Muscle of back (tissue), 11 donors: ENCODE measurements around the gene MYCN. TPM values are rescaled to one million over a fixed set of nuclear protein-coding genes. Genes with fewer than 3 reads are reported as not detected.
"Not testable (repeated sequence)": the region's sequence is repeated elsewhere in the genome, so short reads cannot be mapped to it uniquely, and the experiment has no call there.

Source experiments
- DNase-seq, 3 donors: peaks; one replicate each; pipeline versions ENCODE4 v3.0.0 to v3.0.0-alpha.2; 2013
- polyA plus RNA-seq, 10 donors: library from polyadenylated mRNA; unstranded; fragments of 120-200 nt; gene quantifications; one replicate each; pipeline ENCODE4 v1.2.1, GENCODE V29; 2013; ENCODE audit not compliant: insufficient read length in 10 of 10

The MYCN gene
- polyA plus RNA-seq, 10 donors, result 4.4 to 11.9 (median 6.2) TPM

DNA sequence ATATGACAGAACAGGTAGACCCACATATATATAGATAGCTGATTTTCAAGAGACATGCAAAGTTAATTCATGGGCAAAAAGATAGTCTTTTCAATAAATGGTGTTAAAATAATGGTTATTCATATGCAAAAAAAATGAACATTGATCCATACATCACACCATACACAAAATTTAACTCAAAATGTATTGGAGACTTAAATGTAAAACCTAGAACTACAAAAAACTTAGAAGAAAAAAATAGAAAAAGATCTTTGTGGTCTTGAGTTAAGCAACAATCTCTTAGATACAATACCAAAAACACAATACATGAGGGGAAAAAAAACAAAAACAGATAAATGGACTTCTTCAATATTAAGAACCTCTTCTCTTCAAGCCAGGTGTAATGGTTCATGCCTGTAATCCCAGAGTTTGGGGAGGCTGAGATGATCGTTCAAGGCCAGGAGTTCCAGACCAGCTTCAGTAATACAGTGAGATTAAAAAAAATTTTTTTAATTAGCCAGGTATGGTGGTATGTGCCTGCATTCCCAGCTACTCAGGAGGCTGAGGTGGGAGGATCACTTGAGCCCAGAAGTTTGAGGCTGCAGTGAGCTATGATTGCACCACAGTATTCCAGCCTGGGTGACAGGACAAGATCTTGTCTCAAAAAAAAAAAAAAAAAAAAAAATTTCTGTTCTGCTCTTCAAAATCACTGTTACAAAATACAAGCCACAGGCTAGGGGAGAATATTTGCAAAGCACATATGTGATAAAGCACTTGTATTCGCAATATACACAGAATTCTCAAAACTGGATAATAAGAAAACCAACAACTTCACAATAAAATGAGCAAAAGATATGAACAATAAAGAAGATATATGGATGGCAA lies 32.7 kb upstream of the MYCN start:
- no peak for DNase-seq

- no peak for DNase-seq
Observed at GRCh38 chr2:15908371-15908770, 32.0 kb upstream of the MYCN start.

GRCh38 chr2:15909157-15909556 lies 31.2 kb upstream of the MYCN start:
- no peak for DNase-seq

GRCh38 chr2:15909736-15910135 lies 30.6 kb upstream of the MYCN start:
- DNase-seq, result no peak

- not testable (repeated sequence) for DNase-seq
Observed at GRCh38 chr2:15911270-15911669, 29.1 kb upstream of the MYCN start.

GRCh38 chr2:15911686-15912085 lies 28.7 kb upstream of the MYCN start:
- no peak for DNase-seq

- DNase-seq, result peak; percentile 54 to 67 (median 60)
Observed at GRCh38 chr2:15912203-15912602, 28.1 kb upstream of the MYCN start.

GRCh38 chr2:15913146-15913545 lies 27.2 kb upstream of the MYCN start:
- DNase-seq, result no peak

- DNase-seq, result peak; percentile 76 to 89 (median 79)
Observed at GRCh38 chr2:15914596-15915385, 25.6 kb upstream of the MYCN start.

GRCh38 chr2:15915546-15915945 lies 24.8 kb upstream of the MYCN start:
- not testable (repeated sequence) for DNase-seq

GRCh38 chr2:15916336-15916735 lies 24.0 kb upstream of the MYCN start:
- no peak for DNase-seq

DNA sequence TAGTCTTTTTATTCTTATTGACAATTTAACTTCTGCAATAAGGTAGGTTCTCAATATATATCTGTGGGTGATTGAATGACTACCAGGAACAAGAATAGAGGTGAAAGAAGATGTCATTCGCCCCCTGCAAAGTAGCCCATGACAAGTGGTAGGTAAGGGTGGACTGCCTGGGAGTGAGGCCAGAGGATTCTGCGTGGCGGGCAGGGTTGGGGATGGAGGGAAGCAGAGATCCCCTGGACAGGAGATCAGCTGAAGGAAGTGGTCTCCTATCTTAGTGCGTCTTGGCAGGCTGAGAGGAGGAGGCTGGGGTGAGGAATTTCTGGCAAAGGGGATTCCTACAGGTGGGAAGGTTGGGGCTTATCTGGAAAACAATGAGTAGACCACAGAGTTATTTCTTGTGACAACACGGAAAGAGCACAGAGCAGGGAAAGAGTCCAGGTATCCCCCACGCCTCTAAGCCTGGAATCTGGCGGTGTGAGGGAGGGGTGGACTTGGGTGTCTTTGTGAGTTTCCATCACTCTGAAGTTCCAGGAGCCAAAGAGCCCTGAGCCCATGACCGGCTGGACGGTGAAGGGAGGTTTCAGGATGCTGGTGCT lies 21.5 kb upstream of the MYCN start:
- DNase-seq, result no peak

- no peak for DNase-seq
Observed at GRCh38 chr2:15919716-15920434, 20.5 kb upstream of the MYCN start.

- DNase-seq, result no peak
Observed at GRCh38 chr2:15920696-15921095, 19.7 kb upstream of the MYCN start.

DNA sequence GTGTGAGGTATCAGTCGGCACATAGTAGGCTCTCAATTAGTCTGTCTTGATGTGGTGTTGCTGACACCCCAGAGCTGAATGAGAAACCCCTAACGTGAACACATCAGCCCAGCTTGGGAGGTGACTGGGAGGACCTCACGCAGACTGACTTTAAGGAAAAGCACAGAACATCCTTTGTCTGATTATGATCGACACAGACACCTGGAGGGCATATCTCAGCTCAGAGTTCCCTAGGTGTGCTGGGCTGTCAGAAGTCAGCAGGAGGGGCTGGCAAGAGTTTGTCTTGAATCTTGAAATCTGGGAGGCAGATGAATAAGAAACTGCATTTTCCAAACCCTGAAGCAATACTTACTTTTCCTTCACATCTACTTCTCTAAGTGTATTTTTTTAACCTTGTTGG lies 16.8 kb upstream of the MYCN start:
- no peak for DNase-seq

DNA sequence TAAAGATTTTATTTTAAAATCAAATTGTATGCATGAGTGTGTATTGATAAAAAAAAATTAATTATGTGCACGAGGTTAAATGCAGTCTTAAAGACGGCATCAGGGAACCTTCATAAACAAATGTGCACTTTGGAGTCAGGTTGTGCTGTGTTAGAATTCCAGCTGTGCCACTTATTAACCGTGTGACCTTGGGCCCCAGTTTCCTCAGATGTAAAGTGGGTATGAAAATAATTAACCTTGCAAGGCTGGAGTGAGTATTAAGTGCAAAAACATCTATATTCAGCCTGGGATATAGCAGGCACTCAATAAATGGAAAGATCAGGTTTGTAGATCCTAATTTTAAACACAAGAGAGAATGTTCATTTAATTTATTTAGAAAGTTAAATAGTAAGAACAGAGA lies 14.5 kb upstream of the MYCN start:
- DNase-seq, result no peak

GRCh38 chr2:15926252-15926651 lies 14.1 kb upstream of the MYCN start:
- DNase-seq, result no peak

GRCh38 chr2:15927551-15928218 lies 12.7 kb upstream of the MYCN start:
- no peak for DNase-seq

DNA sequence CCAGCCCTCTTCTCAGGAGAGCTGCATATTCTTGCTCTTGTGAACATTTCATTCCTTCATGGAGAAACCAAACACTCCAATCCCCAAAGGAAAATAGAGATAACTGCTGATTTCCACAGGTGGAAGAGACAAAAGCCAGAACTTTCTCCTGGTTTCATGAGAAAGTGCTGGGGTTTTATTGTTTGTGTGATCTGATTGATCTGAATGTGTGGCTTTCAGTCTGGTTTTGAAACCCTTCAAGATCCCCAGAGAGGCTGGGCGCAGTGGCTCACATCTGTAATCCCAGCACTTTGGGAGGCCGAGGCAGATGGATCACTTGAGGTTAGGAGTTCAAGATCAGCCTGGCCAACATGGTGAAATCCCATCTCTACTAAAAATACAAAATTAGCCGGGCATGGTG lies 11.3 kb upstream of the MYCN start:
- DNase-seq, result not testable (repeated sequence)

- DNase-seq, result no peak
Observed at GRCh38 chr2:15929861-15930260, 10.5 kb upstream of the MYCN start.

- DNase-seq, result no peak
Observed at GRCh38 chr2:15930589-15931318, 9.6 kb upstream of the MYCN start.
